Epithelial cell of esophagus (primary cell): ENCODE measurements around the gene RAP1GAP2.

ENCODE experiments used
- DNase-seq: peaks from one replicate; pipeline ENCODE4 v3.0.0; 2010; ENCODE audit warnings: low read depth
- H3K4me3 ChIP-seq: 2 replicates; pipeline ENCODE4 v1.5.1; 2011; ENCODE audit warnings: mild to moderate bottlenecking, low read length, control low read depth
- CTCF ChIP-seq: IDR thresholded peaks from 2 replicates; pipeline ENCODE4 v1.5.1; 2011; ENCODE audit warnings: low read depth, mild to moderate bottlenecking, low read length, control low read depth, inconsistent platforms; ENCODE audit not compliant: insufficient read depth; ENCODE audit errors: missing control alignments

RAP1GAP2 gene

GRCh38 chr17:2921443-2921842 is 125.2 kb downstream of the RAP1GAP2 start:
- no peak for TF ChIP-seq CTCF
- DNase-seq = no peak
- no peak overlapping the region for H3K4me3 ChIP-seq

DNA sequence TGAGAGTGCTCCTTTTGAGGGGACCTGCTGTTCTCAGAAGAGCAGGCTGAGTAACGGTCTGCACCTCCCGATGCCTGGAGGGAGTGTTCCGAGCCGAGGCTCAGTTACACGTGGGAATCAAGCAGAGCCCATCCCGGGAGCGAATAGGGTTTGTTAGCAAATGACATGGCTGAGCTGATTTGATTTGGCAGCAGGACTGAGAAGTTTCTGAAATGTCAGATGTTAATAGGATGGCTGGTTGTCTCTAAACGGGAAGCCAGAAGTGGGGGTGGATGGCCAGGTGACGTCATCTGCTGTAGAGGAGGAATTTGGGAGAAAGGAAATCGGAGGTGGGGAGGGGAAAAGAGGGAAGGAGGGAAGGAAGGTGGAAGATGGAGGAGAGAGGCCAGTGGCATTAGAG is 128.0 kb downstream of the RAP1GAP2 start:
- DNase-seq = peak; percentile 21
- no peak overlapping the region for H3K4me3 ChIP-seq
- no peak for TF ChIP-seq CTCF

DNA sequence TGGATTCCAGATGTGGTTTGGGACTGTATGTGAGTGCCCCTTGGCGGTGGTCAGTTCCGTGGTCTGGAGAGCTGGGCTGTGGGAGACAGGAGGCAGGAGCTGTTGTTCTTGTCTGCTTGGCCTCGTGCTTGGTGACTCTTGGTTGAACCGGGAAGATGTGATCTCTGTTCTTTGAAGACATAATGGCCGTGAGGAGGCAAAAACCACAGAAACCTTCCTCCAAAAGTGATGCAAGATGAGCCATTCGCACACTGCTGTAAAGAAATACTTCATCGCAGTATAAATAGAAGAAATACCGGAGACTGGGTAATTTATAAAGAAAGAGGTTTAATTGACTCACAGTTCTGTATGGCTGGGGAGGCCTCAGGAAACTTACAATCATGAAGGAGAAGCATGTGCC is 128.8 kb downstream of the RAP1GAP2 start:
- DNase-seq = no peak
- no peak for TF ChIP-seq CTCF
- no peak overlapping the region for H3K4me3 ChIP-seq

DNA sequence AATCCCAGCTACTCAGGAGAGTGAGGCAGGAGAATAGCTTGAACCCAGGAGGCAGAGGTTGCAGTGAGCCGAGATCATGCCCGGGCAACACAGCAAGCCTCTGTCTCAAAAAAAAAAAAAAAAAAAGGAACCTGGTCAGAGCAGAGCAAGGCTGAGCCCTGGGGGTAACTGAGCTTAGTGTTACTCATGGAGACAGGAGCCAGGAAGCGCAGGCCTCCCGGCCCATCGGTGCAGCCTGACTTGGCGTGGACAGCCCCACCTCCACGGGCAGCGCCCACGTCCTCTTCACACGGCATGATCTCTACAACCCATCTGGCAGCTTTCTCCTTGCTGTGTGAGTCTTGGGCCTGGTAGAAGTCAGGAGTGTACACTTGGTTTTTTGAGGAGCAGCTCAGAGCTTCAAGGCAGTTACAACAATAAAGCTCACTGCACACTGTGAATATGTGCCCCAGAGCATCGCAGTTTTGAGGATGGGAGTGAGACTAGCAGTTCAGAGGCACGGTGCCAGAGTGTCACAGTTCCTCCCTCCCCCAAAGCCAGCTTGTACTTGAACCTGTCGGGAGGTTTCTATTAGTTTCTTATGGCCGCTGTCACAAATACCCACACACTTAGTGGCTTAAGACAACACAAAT is 129.9 kb downstream of the RAP1GAP2 start:
- no peak overlapping the region for H3K4me3 ChIP-seq
- TF ChIP-seq CTCF = no peak
- peak; percentile 98 for DNase-seq

DNA sequence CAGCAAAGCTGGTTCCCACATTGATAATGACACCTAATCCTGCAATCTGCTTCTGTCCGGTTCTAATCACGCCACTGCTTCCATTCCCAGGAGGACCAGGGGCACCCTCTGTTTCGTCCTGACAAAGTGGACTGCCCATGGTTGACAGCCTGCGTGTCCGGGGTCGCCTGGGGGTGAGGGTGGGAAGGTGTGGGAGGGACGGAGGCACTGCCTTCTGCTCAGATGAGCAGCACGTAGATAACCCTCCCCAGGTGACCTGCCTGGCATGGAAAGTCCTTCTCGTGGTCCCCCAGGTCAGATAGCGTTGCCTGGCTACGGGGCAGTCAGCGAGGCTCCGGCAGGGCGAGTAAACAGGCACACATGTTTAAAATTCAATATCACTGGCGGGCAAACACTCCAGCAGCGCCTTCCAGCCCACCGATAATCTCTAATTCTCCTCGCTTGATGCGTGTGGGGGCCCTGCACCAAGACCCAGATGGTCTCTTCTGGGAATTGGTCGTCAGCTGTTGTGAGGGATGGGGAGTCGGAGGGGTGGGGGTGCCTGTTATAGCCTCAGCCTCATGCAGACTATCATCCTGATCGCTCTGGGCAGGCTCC is 132.2 kb downstream of the RAP1GAP2 start:
- no peak overlapping the region for H3K4me3 ChIP-seq
- TF ChIP-seq CTCF = no peak
- no peak for DNase-seq

DNA sequence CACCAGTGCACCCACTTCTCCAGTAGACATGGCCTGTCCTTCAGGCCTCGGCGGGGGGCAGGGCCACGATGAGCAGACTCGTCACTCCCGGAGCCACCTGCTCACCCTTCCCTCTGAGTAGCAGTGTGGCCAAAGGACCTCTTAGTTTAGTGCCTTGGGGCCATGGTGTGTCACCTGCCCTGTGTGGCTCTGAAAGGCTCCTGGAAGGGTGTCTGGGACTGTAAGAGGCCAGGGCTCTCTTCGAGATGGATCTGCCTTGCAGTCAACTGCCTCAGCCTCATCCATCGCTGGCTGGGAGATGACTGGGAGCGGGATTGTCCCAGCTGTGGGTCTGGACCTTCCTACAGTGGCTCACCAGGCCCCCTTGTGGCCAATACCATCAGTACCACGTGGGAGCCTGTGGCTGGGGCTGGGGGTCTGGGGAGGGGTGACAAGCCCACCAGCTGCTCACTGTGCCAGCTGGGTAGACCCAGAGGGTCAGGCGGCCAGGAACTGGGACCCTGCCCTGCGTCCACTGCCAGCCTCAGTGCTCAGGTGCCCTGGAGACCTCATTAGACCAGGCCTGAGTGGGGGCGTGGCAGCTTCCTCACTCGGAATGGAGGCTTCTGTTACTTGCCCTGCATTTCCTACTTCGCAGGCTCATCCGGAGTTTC is 133.8 kb downstream of the RAP1GAP2 start:
- DNase-seq = peak; percentile 60
- H3K4me3 ChIP-seq = no peak overlapping the region
- peak; percentile 71 for TF ChIP-seq CTCF
